ENCODE data around the gene SNX6. TPM values are rescaled to one million over a fixed set of nuclear protein-coding genes. Genes with fewer than 3 reads are reported as not detected.

Gene SNX6
- total RNA-seq, 1 experiment from 2014 or later = 72.5 TPM

DNA sequence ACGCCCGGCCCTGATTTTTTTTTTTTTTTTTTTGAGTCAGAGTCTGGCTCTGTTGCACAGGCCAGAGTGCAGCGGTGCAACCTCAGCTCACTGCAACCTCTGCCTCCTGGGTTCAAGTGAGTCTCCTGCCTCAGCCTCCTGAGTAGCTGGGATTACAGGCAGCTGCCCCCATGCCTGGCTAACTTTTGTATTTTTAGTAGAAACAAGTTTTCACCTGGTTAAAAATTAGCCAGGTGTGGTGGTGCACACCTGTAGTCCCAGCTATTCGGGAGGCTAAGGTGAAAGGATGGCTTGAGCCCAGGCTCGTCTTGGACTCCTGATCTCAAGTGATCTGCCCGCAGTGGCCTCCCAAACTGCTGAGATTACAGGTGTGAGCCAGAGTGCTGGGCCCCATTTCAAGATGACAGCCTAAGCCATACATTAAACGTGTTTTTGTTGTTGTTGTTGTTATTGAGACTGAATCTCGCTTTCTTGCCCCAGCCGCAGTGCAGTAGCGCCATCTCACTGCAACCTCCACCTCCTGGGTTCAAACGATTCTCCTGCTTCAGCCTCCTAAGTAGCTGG is 47.7 kb downstream of the SNX6 start:
- H3K36me3 Mint-ChIP-seq (ENCODE audit: insufficient read depth, unreplicated experiment) = peaks cover 92% of the 10 kb centered on the region
- H3K4me3 Mint-ChIP-seq (ENCODE audit: unreplicated experiment) = no peak overlapping the region
- POLR2A ChIA-PET = no interaction called here
- DNase-seq (ENCODE audit: unreplicated experiment) = no peak
- intact Hi-C loops (cut with micrococcal nuclease) = no loop called here
- no peaks in the 10 kb centered on the region for H3K9me3 Mint-ChIP-seq (ENCODE audit: unreplicated experiment)
- CTCF ChIA-PET = no interaction called here
- TF ChIP-seq, protein P1, sequence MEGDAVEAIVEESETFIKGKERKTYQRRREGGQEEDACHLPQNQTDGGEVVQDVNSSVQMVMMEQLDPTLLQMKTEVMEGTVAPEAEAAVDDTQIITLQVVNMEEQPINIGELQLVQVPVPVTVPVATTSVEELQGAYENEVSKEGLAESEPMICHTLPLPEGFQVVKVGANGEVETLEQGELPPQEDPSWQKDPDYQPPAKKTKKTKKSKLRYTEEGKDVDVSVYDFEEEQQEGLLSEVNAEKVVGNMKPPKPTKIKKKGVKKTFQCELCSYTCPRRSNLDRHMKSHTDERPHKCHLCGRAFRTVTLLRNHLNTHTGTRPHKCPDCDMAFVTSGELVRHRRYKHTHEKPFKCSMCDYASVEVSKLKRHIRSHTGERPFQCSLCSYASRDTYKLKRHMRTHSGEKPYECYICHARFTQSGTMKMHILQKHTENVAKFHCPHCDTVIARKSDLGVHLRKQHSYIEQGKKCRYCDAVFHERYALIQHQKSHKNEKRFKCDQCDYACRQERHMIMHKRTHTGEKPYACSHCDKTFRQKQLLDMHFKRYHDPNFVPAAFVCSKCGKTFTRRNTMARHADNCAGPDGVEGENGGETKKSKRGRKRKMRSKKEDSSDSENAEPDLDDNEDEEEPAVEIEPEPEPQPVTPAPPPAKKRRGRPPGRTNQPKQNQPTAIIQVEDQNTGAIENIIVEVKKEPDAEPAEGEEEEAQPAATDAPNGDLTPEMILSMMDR (IDR thresholded peaks at IDR 0.05; ENCODE audit: unreplicated experiment) = no peak
- H3K27me3 Mint-ChIP-seq (ENCODE audit: insufficient read depth, unreplicated experiment) = no peaks in the 10 kb centered on the region
- BruUV-seq (replicated peaks) = no TSS peak
- no peak overlapping the region for H3K27ac Mint-ChIP-seq (ENCODE audit: low read depth, unreplicated experiment)
- H3K4me1 Mint-ChIP-seq (ENCODE audit: insufficient read depth, unreplicated experiment) = no peaks in the 10 kb centered on the region

DNA sequence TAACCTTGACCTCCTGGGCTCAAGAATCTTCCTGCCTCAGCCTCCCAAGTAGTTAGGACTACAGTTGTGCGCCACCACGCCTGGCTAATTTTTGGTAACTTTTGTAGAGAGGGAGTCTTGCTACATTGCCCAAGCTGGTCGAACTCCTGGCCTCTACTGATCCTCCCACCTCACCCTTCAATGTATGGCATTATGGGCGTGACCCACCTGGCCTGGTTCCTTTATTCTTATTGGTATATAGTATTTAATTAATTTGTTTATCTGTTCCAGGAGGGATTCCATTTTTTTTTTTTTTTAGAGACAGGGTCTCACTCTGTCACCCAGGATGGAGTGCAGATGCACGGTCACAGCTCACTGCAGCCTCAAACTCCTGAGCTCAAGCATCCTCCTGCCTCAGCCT is 49.6 kb downstream of the SNX6 start:
- no peaks in the 10 kb centered on the region for H3K9me3 Mint-ChIP-seq (ENCODE audit: unreplicated experiment)
- H3K36me3 Mint-ChIP-seq (ENCODE audit: insufficient read depth, unreplicated experiment) = peaks cover 88% of the 10 kb centered on the region
- no peak for DNase-seq (ENCODE audit: unreplicated experiment)
- intact Hi-C loops (cut with micrococcal nuclease) = no loop called here
- ChIA-PET CTCF (interaction anchor here (0.5 kb wide), 1 partner anchor 10 kb away, joined by 4 read pairs; no protein-coding TSS in a partner anchor), POLR2A (no interaction called here)
- H3K27ac Mint-ChIP-seq (ENCODE audit: low read depth, unreplicated experiment) = no peak overlapping the region
- no peak overlapping the region for H3K4me3 Mint-ChIP-seq (ENCODE audit: unreplicated experiment)
- H3K4me1 Mint-ChIP-seq (ENCODE audit: insufficient read depth, unreplicated experiment) = no peaks in the 10 kb centered on the region
- no peaks in the 10 kb centered on the region for H3K27me3 Mint-ChIP-seq (ENCODE audit: insufficient read depth, unreplicated experiment)
- BruUV-seq (replicated peaks) = no TSS peak
- TF ChIP-seq, protein P1 (IDR thresholded peaks at IDR 0.05; ENCODE audit: unreplicated experiment) = no peak

DNA sequence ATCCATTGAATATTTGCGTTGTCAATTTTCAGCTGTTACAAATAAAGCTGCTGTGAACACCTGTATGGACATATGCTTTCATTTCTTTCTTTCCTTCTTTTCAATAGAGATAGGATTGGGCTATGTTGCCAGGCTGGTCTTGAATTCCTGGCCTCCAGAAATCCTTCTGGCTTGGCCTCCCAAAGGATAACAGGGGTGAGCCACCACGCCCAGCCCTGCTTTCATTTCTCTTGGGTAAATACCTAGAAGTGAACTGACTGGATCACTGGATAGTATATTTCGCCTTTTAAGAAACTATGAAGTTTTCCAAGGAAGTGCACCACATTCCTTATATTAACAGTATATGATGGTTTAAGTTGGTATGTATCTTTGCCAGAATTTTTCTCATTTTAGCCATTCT is 58.2 kb downstream of the SNX6 start:
- Mint-ChIP-seq H3K4me1 (ENCODE audit: insufficient read depth, unreplicated experiment) (no peaks in the 10 kb centered on the region), H3K9me3 (ENCODE audit: unreplicated experiment) (no peaks in the 10 kb centered on the region), H3K4me3 (ENCODE audit: unreplicated experiment) (no peak overlapping the region), H3K27me3 (ENCODE audit: insufficient read depth, unreplicated experiment) (no peaks in the 10 kb centered on the region), H3K36me3 (ENCODE audit: insufficient read depth, unreplicated experiment) (peaks cover 92% of the 10 kb centered on the region), H3K27ac (ENCODE audit: low read depth, unreplicated experiment) (no peak overlapping the region)
- ChIA-PET POLR2A (no interaction called here), CTCF (no interaction called here)
- intact Hi-C loops (cut with micrococcal nuclease) = no loop called here
- DNase-seq (ENCODE audit: unreplicated experiment) = no peak
- BruUV-seq (replicated peaks) = no TSS peak
- TF ChIP-seq, protein P1 (IDR thresholded peaks at IDR 0.05; ENCODE audit: unreplicated experiment) = no peak

DNA sequence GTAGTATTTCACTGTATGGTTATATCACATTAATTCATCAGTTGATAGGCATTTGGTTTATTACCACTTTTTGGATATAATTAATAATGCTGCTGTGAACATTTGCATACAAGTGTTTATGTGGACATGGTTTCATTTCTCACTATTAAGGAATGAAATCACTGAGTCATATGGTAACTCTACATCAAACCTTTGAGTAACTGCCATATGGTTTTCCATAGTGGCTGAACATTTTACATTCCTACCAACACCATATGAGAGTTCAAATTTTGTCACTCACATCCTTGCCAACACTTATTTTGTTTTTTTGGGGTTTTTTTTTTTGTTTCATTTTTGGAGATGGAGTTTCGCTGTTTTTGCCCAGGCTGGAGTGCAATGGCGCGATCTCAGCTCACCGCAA is 60.2 kb downstream of the SNX6 start:
- no peak overlapping the region for H3K27ac Mint-ChIP-seq (ENCODE audit: low read depth, unreplicated experiment)
- no peak for DNase-seq (ENCODE audit: unreplicated experiment)
- no peak overlapping the region for H3K4me3 Mint-ChIP-seq (ENCODE audit: unreplicated experiment)
- CTCF ChIA-PET = interaction anchor here (0.6 kb wide), 1 partner anchor 241 kb away, joined by 3 read pairs; no protein-coding TSS in a partner anchor
- peaks cover 90% of the 10 kb centered on the region for H3K36me3 Mint-ChIP-seq (ENCODE audit: insufficient read depth, unreplicated experiment)
- no peaks in the 10 kb centered on the region for H3K27me3 Mint-ChIP-seq (ENCODE audit: insufficient read depth, unreplicated experiment)
- POLR2A ChIA-PET = no interaction called here
- H3K4me1 Mint-ChIP-seq (ENCODE audit: insufficient read depth, unreplicated experiment) = no peaks in the 10 kb centered on the region
- intact Hi-C loops (cut with micrococcal nuclease) = no loop called here
- BruUV-seq (replicated peaks) = no TSS peak
- H3K9me3 Mint-ChIP-seq (ENCODE audit: unreplicated experiment) = no peaks in the 10 kb centered on the region
- TF ChIP-seq, protein P1 (IDR thresholded peaks at IDR 0.05; ENCODE audit: unreplicated experiment) = no peak

Measured in MCF 10A (cell line).